Measurements from ENCODE around the gene PM20D1. TPM values are rescaled to one million over a fixed set of nuclear protein-coding genes. Genes with fewer than 3 reads are reported as not detected.
"Not testable (repeated sequence)": the region's sequence is repeated elsewhere in the genome, so short reads cannot be mapped to it uniquely, and the experiment has no call there.

The PM20D1 gene
- total and polyA plus RNA-seq, 10 of the 15 experiments (the other 5 are each of a cell fraction or from before 2014, with no cell fraction given): not detected

- TF ChIP-seq SUZ12 (IDR thresholded peaks at IDR 0.05; ENCODE audit: unreplicated experiment) (no peak), SMAD1 (IDR thresholded peaks at IDR 0.05; ENCODE audit: low read depth, partially characterized antibody) (no peak)
These were observed 30.0 kb upstream of the PM20D1 start (continued) for GRCh38 chr1:205879974-205880373.

DNA sequence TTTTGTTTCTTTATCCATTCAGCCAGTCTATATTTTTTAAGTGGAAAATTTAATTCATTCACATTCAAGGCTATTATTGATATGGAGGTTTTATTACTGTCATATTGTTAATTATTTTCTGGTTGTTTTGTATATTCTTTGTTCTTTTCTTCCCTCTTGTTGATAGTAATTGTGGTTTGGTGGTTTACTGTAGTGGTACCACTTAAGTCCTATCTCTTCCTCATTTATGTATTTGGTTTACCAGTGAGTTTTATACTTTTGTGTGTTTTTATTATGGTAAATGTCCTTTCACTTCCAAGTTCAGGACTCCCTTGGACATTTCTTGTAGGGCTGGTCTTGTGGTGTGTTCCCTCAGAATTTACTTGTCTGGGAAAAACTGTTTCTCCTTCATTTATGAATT, 28.1 kb upstream of the PM20D1 start:
- Histone ChIP-seq H3K4me2 (ENCODE audit: control insufficient read depth, insufficient read depth) (no peak overlapping the region), H3K9ac (ENCODE audit: control insufficient read depth, insufficient read depth, low read length) (no peak overlapping the region), H3K79me2 (ENCODE audit: control insufficient read depth, insufficient read depth, low read length) (no peaks in the 10 kb centered on the region), H3K27me3 (replicated peaks in 1 of 2; ENCODE audit: control insufficient read depth in 2 of 2, insufficient read depth in 2 of 2, low read length in 1 of 2) (no peaks in the 10 kb centered on the region), H4K20me1 (ENCODE audit: control insufficient read depth, insufficient read depth) (no peaks in the 10 kb centered on the region), H3K4me3 (no peak overlapping the region), H2AFZ (ENCODE audit: control insufficient read depth, low read depth, low read length) (no peak overlapping the region), H3K27ac (ENCODE audit: control insufficient read depth, insufficient read depth) (no peak overlapping the region), H3K4me1 (ENCODE audit: control insufficient read depth, insufficient read depth, low read length) (no peaks in the 10 kb centered on the region), H3K9me3 (replicated peaks; ENCODE audit: control insufficient read depth, insufficient read depth, low read length) (no peaks in the 10 kb centered on the region; the same call in 2 of the 3 replicates), H3K36me3 (ENCODE audit: control insufficient read depth in 2 of 2, insufficient read depth in 2 of 2, low read length in 1 of 2) (no peaks in the 10 kb centered on the region)
- no peak for ATAC-seq
- SMC1A ChIA-PET (ENCODE audit: uncharacterized antibody, unreplicated experiment): no interaction called here
- intact Hi-C loops (cut with micrococcal nuclease; ENCODE audit: unreplicated experiment): no loop called here
- RAD21 ChIA-PET (ENCODE audit: unreplicated experiment): no interaction called here
- no TSS peak for BruUV-seq (replicated peaks)
- CTCF ChIA-PET: no interaction called here
- DNase-seq (ENCODE audit: low read depth, low spot score): no peak
- in situ Hi-C loops (cut with MboI): no loop called here
- TF ChIP-seq IKZF2 (IDR thresholded peaks at IDR 0.05): no peak
- TF ChIP-seq, protein P1, sequence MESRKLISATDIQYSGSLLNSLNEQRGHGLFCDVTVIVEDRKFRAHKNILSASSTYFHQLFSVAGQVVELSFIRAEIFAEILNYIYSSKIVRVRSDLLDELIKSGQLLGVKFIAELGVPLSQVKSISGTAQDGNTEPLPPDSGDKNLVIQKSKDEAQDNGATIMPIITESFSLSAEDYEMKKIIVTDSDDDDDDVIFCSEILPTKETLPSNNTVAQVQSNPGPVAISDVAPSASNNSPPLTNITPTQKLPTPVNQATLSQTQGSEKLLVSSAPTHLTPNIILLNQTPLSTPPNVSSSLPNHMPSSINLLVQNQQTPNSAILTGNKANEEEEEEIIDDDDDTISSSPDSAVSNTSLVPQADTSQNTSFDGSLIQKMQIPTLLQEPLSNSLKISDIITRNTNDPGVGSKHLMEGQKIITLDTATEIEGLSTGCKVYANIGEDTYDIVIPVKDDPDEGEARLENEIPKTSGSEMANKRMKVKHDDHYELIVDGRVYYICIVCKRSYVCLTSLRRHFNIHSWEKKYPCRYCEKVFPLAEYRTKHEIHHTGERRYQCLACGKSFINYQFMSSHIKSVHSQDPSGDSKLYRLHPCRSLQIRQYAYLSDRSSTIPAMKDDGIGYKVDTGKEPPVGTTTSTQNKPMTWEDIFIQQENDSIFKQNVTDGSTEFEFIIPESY (IDR thresholded peaks at IDR 0.05): no peak
- no peak for TF ChIP-seq MTA3 (IDR thresholded peaks at IDR 0.05; ENCODE audit: borderline replicate concordance, low read length)
- TF ChIP-seq, protein P2, sequence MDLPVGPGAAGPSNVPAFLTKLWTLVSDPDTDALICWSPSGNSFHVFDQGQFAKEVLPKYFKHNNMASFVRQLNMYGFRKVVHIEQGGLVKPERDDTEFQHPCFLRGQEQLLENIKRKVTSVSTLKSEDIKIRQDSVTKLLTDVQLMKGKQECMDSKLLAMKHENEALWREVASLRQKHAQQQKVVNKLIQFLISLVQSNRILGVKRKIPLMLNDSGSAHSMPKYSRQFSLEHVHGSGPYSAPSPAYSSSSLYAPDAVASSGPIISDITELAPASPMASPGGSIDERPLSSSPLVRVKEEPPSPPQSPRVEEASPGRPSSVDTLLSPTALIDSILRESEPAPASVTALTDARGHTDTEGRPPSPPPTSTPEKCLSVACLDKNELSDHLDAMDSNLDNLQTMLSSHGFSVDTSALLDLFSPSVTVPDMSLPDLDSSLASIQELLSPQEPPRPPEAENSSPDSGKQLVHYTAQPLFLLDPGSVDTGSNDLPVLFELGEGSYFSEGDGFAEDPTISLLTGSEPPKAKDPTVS (IDR thresholded peaks at IDR 0.05; ENCODE audit: low read depth, low read length): no peak
- POLR2A ChIA-PET: no interaction called here
- FAIRE-seq: no peak

DNA sequence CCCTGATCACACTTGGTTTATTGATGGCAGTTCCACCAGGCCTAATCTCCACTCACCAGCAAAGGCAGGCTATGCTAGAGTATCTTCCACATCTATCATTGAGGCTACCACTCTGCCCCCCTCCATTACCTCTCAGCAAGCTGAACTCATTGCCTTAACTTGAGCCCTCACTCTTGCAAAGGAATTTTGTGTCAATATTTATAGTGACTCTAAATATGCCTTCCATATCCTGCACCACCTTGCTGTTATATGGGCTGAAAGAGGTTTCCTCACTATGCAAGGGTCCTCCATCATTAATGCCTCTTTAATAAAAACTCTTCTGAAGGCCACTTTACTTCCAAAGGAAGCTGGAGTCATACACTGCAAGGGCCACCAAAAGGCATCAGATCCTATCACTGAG, 23.2 kb upstream of the PM20D1 start:
- H3K4me3 ChIP-seq; H3K9ac ChIP-seq (ENCODE audit: control insufficient read depth, insufficient read depth, low read length); H3K4me2 ChIP-seq (ENCODE audit: control insufficient read depth, insufficient read depth); intact Hi-C loops (cut with micrococcal nuclease; ENCODE audit: unreplicated experiment); FAIRE-seq; ATAC-seq; POLR2A ChIA-PET; H3K4me1 ChIP-seq (ENCODE audit: control insufficient read depth, insufficient read depth, low read length); BruUV-seq (replicated peaks); H3K9me3 ChIP-seq (replicated peaks; ENCODE audit: control insufficient read depth, insufficient read depth, low read length); H3K79me2 ChIP-seq (ENCODE audit: control insufficient read depth, insufficient read depth, low read length); H3K27me3 ChIP-seq (replicated peaks in 1 of 2; ENCODE audit: control insufficient read depth in 2 of 2, insufficient read depth in 2 of 2, low read length in 1 of 2); RAD21 ChIA-PET (ENCODE audit: unreplicated experiment); H2AFZ ChIP-seq (ENCODE audit: control insufficient read depth, low read depth, low read length); H4K20me1 ChIP-seq (ENCODE audit: control insufficient read depth, insufficient read depth); H3K27ac ChIP-seq (ENCODE audit: control insufficient read depth, insufficient read depth); SMC1A ChIA-PET (ENCODE audit: uncharacterized antibody, unreplicated experiment); in situ Hi-C loops (cut with MboI); H3K36me3 ChIP-seq (ENCODE audit: control insufficient read depth in 2 of 2, insufficient read depth in 2 of 2, low read length in 1 of 2); DNase-seq (ENCODE audit: low read depth, low spot score): not testable (repeated sequence)
- CTCF ChIA-PET: interaction anchor here (0.9 kb wide), 1 partner anchor 104 kb away, joined by 4 read pairs; no protein-coding TSS in a partner anchor
